ENCODE measurements around the gene PRR29.
A peak's percentile ranks its signal among the peaks of the same experiment; 100 is the strongest.
"Not testable (repeated sequence)": the region's sequence is repeated elsewhere in the genome, so short reads cannot be mapped to it uniquely, and the experiment has no call there.

The PRR29 gene

GRCh38 chr17:63975541-63976092 lies 22.5 kb upstream of the PRR29 start:
- DNase-seq, result no peak

- DNase-seq, result no peak
Observed at GRCh38 chr17:63976702-63977101, 21.4 kb upstream of the PRR29 start.

- DNase-seq, result no peak
Observed at GRCh38 chr17:63978272-63979200, 19.6 kb upstream of the PRR29 start.

- not testable (repeated sequence) for DNase-seq
Observed at GRCh38 chr17:63982641-63983040, 15.5 kb upstream of the PRR29 start.

GRCh38 chr17:63983320-63983719 lies 14.8 kb upstream of the PRR29 start:
- no peak for DNase-seq

- no peak for DNase-seq
Observed at GRCh38 chr17:63984236-63984635, 13.9 kb upstream of the PRR29 start.

- peak; percentile 69 for DNase-seq
Observed at GRCh38 chr17:63984651-63985386, 13.3 kb upstream of the PRR29 start.

GRCh38 chr17:63985387-63986140 lies 12.6 kb upstream of the PRR29 start:
- DNase-seq, result no peak

GRCh38 chr17:63986821-63987220 lies 11.3 kb upstream of the PRR29 start:
- DNase-seq, result no peak

- no peak for DNase-seq
Observed at GRCh38 chr17:63987221-63988126, 10.7 kb upstream of the PRR29 start.

- no peak for DNase-seq
Observed at GRCh38 chr17:63988127-63988478, 10.0 kb upstream of the PRR29 start.

GRCh38 chr17:63988741-63989621 lies 9.2 kb upstream of the PRR29 start:
- DNase-seq, result no peak

GRCh38 chr17:63989622-63990345 lies 8.4 kb upstream of the PRR29 start:
- no peak for DNase-seq

GRCh38 chr17:63991611-63992010 lies 6.5 kb upstream of the PRR29 start:
- no peak for DNase-seq

- no peak for DNase-seq
Observed at GRCh38 chr17:63993368-63993985, 4.7 kb upstream of the PRR29 start.

GRCh38 chr17:63995626-63996025 lies 2.5 kb upstream of the PRR29 start:
- DNase-seq, result no peak

GRCh38 chr17:63996430-63997182 lies 1.5 kb upstream of the PRR29 start:
- no peak for DNase-seq

GRCh38 chr17:63997341-63998048 lies 656 bp upstream of the PRR29 start:
- DNase-seq, result no peak
